PC-3 (cell line): Measurements from ENCODE around the gene TTC39B. TPM values are rescaled to one million over a fixed set of nuclear protein-coding genes. Genes with fewer than 3 reads are reported as not detected.

ENCODE experiments used
- ATAC-seq: fragments of 200-7000 bp; cut with Tn5 transposase; 2 replicates; pipeline ENCODE4 v1.9.1; 2020; ENCODE audit warnings: mild to moderate bottlenecking, moderate library complexity
- BruUV-seq: library from RNA; stranded (reverse); fragments of 400-500 nt; replicated peaks from 2 replicates; lab custom pipeline; 2021; lab: Mats Ljungman, UMichigan
- CTCF ChIA-PET: fragments of 300-600 bp; sonication (Branson Sonifier 250); formaldehyde crosslinking; loops from one replicate; lab custom pipeline; 2022; ENCODE audit warnings: antibody characterized with exemption; lab: Charles Lee
- POLR2A ChIA-PET: fragments of 300-600 bp; sonication (Branson Sonifier 250); formaldehyde crosslinking; loops from one replicate; lab custom pipeline; 2022; ENCODE audit warnings: antibody characterized with exemption; ENCODE audit not compliant: unreplicated experiment; lab: Charles Lee
- DNase-seq: peaks from one replicate; pipeline ENCODE4 v3.0.0-alpha.2; 2015
- H2AFZ ChIP-seq: fragments of 300-600 bp; sonication (generic); 2 replicates; pipeline ENCODE4 v1.6.0; 2016; ENCODE audit warnings: antibody characterized with exemption, low read length
- H3F3A ChIP-seq: fragments of 300-600 bp; sonication (generic); one replicate; pipeline ENCODE4 v1.6.0; 2017; ENCODE audit warnings: antibody characterized with exemption, low read length, control low read depth, mild to moderate bottlenecking; ENCODE audit not compliant: unreplicated experiment
- H3K27ac ChIP-seq: fragments of 300-600 bp; sonication (generic); 2 replicates; pipeline ENCODE4 v1.5.1; 2016; ENCODE audit warnings: mild to moderate bottlenecking, low read length
- H3K27me3 ChIP-seq: fragments of 300-600 bp; sonication (generic); 2 replicates; pipeline ENCODE4 v1.6.1; 2016; ENCODE audit warnings: low read length, mixed read lengths
- H3K36me3 ChIP-seq: fragments of 300-600 bp; sonication (generic); 2 replicates; pipeline ENCODE4 v1.6.1; 2016; ENCODE audit warnings: low read depth, mixed run types, low read length, mixed read lengths
- H3K4me1 ChIP-seq: fragments of 300-600 bp; sonication (generic); 2 replicates; pipeline ENCODE4 v1.5.1; 2016; ENCODE audit warnings: low read length; ENCODE audit not compliant: insufficient read depth
- H3K4me2 ChIP-seq: fragments of 300-600 bp; sonication (generic); 2 replicates; pipeline ENCODE4 v1.6.0; 2016; ENCODE audit warnings: low read length
- H3K4me3 ChIP-seq: fragments of 300-600 bp; sonication (generic); 2 replicates; pipeline ENCODE4 v1.5.1; 2016; ENCODE audit warnings: mild to moderate bottlenecking, low read length, mixed read lengths
- H3K79me2 ChIP-seq: fragments of 300-600 bp; sonication (generic); 2 replicates; pipeline ENCODE4 v1.6.1; 2017; ENCODE audit warnings: low read length, mixed read lengths
- H3K9ac ChIP-seq: fragments of 300-600 bp; sonication (generic); 2 replicates; pipeline ENCODE4 v1.6.0; 2016; ENCODE audit warnings: mild to moderate bottlenecking, low read length
- H3K9me2 ChIP-seq: fragments of 300-600 bp; sonication (generic); replicated peaks from 2 replicates; pipeline ENCODE4 v1.6.1; 2016; ENCODE audit warnings: mixed run types, low read length, mixed read lengths
- H3K9me3 ChIP-seq: fragments of 300-600 bp; sonication (generic); 2 replicates; pipeline ENCODE4 v1.6.1; 2016; ENCODE audit warnings: low read length, mixed read lengths
- H4K20me1 ChIP-seq: fragments of 300-600 bp; sonication (generic); 2 replicates; pipeline ENCODE4 v1.6.1; 2016; ENCODE audit warnings: low read length, mixed read lengths
- CTCF ChIP-seq: fragments of 300-600 bp; sonication (generic); conservative IDR thresholded peaks from 2 replicates; pipeline ENCODE4 v1.5.1; 2017; ENCODE audit warnings: antibody characterized with exemption, low read depth, mild to moderate bottlenecking, low read length
- EZH2 ChIP-seq: fragments of 300-600 bp; sonication (generic); IDR thresholded peaks from one replicate; pipeline ENCODE4 v1.6.1; 2017; ENCODE audit warnings: antibody characterized with exemption, mild to moderate bottlenecking, low read length; ENCODE audit not compliant: unreplicated experiment
- EZH2phosphoT487 ChIP-seq: fragments of 300-600 bp; sonication (generic); IDR thresholded peaks from 2 replicates; pipeline ENCODE4 v1.6.1; 2018; ENCODE audit warnings: mild to moderate bottlenecking, antibody characterized with exemption, low read length, borderline replicate concordance
- intact Hi-C: fragments of 100-400 bp; cut with micrococcal nuclease; formaldehyde crosslinking; loops from 2 replicates; pipeline ENCODE4 v1.9.0; 2023
- total RNA-seq: library from RNA; depleted of rRNA; stranded (reverse); fragments of >200 nt; gene quantifications from 2 replicates; pipeline ENCODE4 v1.2.3, GENCODE V29; 2014

The TTC39B gene
- total RNA-seq, 1 experiment from 2014 or later, result 1.5 TPM

DNA sequence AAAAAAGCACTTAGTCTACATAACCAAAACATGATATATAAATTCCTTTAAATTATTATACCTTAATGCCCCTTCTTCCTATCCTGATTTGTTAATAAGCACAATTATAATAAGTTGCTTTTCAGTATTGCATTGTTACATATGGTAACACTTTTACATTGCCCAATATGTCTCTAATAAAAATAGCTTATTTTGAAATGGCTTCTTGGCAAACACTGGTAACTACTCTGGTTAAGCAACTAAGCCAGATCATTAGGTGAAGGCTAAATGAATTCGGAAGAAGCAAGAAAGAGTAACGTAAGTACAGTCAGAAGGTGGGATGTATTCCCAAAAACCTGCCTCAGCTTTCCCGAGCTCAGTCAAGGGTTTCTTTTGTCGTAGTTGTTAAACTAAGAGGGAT, 85.3 kb downstream of the TTC39B start:
- Histone ChIP-seq H4K20me1 (no peaks in the 10 kb centered on the region), H3K36me3 (no peaks in the 10 kb centered on the region), H3K9me2 (no peaks in the 10 kb centered on the region), H3K79me2 (no peaks in the 10 kb centered on the region), H3K4me2 (no peak overlapping the region), H3K9me3 (no peaks in the 10 kb centered on the region), H3K9ac (no peak overlapping the region), H3K4me1 (no peaks in the 10 kb centered on the region), H3K27ac (no peak overlapping the region), H3K4me3 (no peak overlapping the region), H3K27me3 (no peaks in the 10 kb centered on the region), H2AFZ (no peak overlapping the region), H3F3A (no peaks in the 10 kb centered on the region)
- TF ChIP-seq EZH2, result no peak
- TF ChIP-seq CTCF, result no peak
- TF ChIP-seq EZH2phosphoT487, result no peak
- intact Hi-C loops, result no loop called here
- DNase-seq (no peak), ATAC-seq (no peak)
- no TSS peak for BruUV-seq
- CTCF ChIA-PET, result no interaction called here
- POLR2A ChIA-PET, result no interaction called here

GRCh38 chr9:15220658-15221318, 86.2 kb downstream of the TTC39B start:
- H3K27me3 ChIP-seq, result no peaks in the 10 kb centered on the region
- intact Hi-C loops, result no loop called here
- H3K79me2 ChIP-seq, result no peaks in the 10 kb centered on the region
- no peak overlapping the region for H3K4me3 ChIP-seq
- H3K9ac ChIP-seq, result no peak overlapping the region
- CTCF ChIA-PET, result interaction anchor here (0.6 kb wide), 1 partner anchor 485 kb away, joined by 4 read pairs; no protein-coding TSS in a partner anchor
- no peaks in the 10 kb centered on the region for H3K9me2 ChIP-seq
- no peaks in the 10 kb centered on the region for H3K4me1 ChIP-seq
- no TSS peak for BruUV-seq
- DNase-seq, result no peak
- no peaks in the 10 kb centered on the region for H3K9me3 ChIP-seq
- no peak overlapping the region for H3K27ac ChIP-seq
- POLR2A ChIA-PET, result no interaction called here
- no peaks in the 10 kb centered on the region for H3K36me3 ChIP-seq
- H3F3A ChIP-seq, result no peaks in the 10 kb centered on the region
- no peak for ATAC-seq
- H4K20me1 ChIP-seq, result no peaks in the 10 kb centered on the region
- no peak overlapping the region for H3K4me2 ChIP-seq
- no peak for TF ChIP-seq EZH2phosphoT487
- no peak for TF ChIP-seq CTCF
- TF ChIP-seq EZH2, result no peak
- no peak overlapping the region for H2AFZ ChIP-seq

DNA sequence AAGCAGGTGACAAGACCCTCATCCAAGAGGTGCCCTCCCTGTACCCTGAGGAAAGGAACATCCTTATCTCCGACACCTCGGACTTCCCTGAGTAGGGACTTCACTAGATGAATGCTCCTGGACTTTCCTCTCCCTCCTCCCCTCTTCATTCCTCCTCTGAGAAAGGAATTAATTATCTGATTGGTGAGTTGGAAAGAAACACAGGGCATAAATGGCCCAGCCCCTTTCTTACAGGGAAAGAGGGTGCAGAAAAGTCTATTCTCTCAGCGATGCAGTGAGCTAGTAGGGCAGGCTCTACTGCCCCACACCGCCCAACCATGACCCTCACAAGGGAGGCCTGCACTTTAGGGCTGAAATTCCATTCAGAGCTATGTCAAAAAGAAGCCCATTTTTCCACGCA, 87.5 kb downstream of the TTC39B start:
- Histone ChIP-seq H3K27me3 (no peaks in the 10 kb centered on the region), H3K4me3 (no peak overlapping the region), H3K9ac (no peak overlapping the region), H3K4me2 (no peak overlapping the region), H3F3A (no peaks in the 10 kb centered on the region), H3K79me2 (no peaks in the 10 kb centered on the region), H3K36me3 (no peaks in the 10 kb centered on the region), H4K20me1 (no peaks in the 10 kb centered on the region), H3K9me2 (no peaks in the 10 kb centered on the region), H3K9me3 (no peaks in the 10 kb centered on the region), H2AFZ (no peak overlapping the region), H3K4me1 (no peaks in the 10 kb centered on the region), H3K27ac (no peak overlapping the region)
- no TSS peak for BruUV-seq
- DNase-seq (no peak), ATAC-seq (no peak)
- TF ChIP-seq EZH2phosphoT487, result no peak
- no peak for TF ChIP-seq EZH2
- no peak for TF ChIP-seq CTCF
- ChIA-PET CTCF (no interaction called here), POLR2A (no interaction called here)
- intact Hi-C loops, result loop anchor here (10.0 kb wide), 1 partner anchor 385 kb away; no protein-coding TSS in a partner anchor
